Esophagus muscularis mucosa (tissue), 4 donors: ENCODE results near the gene RAB40B.

Source experiments
- CTCF ChIP-seq, 3 experiments: fragments of 200-600 bp in 2 of 3; fragments of 450-650 bp in 1 of 3; sonication (generic) in 2 of 3; IDR thresholded peaks; one replicate each; pipeline ENCODE4 v1.5.1; 2017 to 2019; ENCODE audit warnings: antibody characterized with exemption in 3 of 3, mild to moderate bottlenecking in 2 of 3, moderate library complexity in 1 of 3
- EP300 ChIP-seq: sonication (generic); formaldehyde crosslinking; IDR thresholded peaks from one replicate; pipeline ENCODE4 v1.6.1; 2017; ENCODE audit warnings: antibody characterized with exemption
- POLR2A ChIP-seq: fragments of 450-650 bp; IDR thresholded peaks from one replicate; pipeline ENCODE4 v1.6.1; 2017; ENCODE audit warnings: antibody characterized with exemption, moderate library complexity, mild to moderate bottlenecking, low read depth
- POLR2AphosphoS5 ChIP-seq, 2 donors: sonication (generic); formaldehyde crosslinking; IDR thresholded peaks; one replicate each; pipeline ENCODE4 v1.6.1; 2017; ENCODE audit warnings: antibody characterized with exemption in 2 of 2

- no peak for TF ChIP-seq POLR2AphosphoS5 (IDR thresholded peaks at IDR 0.05)
- TF ChIP-seq CTCF (IDR thresholded peaks at IDR 0.05) = no peak
- TF ChIP-seq EP300 = no peak
- TF ChIP-seq POLR2A = no peak
These were observed 27.6 kb downstream of the RAB40B start for GRCh38 chr17:82670661-82671450.
